HPDE6-E6E7 (cell line): ENCODE measurements around the gene CXCL12.

ENCODE experiments used
- DNase-seq: peaks from one replicate; pipeline ENCODE4 v3.0.0; 2011; ENCODE audit warnings: missing footprints; ENCODE audit errors: extremely low spot score

CXCL12 gene

DNA sequence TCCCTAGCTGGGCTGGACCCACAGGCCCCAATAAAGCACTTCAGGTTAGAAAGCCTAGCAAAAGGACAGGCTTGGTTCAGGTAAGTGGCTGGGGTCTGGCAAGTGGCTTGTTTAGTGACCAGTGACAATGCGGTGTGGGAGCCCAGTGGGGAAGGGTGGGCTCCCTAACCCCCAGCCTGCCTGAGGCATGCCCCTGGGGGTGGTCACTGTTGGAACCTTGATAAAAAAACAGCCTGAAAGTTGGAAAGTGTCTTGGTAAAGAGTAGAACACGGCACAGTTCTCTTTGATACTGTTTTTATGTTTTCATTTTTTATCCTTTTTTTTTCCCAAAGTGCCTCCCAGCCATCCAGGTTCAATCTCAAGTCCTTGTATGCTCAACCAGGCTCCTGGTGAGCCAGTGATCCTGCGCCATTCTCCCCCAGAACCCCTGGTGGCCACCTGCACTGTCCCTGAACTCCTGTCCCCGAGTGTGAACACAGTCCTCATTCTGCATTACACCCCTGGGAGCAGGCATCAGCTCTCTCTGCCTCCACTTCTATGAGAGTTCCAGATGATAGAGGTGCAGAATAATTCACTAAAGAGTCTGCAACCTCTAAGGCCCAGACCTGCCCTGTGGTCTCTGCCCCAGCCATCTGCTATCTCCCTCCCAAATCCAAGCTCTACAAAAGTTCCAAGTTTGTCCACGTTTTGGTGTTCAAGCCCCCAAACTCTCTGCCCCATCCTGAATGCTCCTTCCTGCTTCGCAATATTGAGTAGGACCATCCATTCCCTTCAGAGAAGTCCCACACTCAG, 15.0 kb upstream of the CXCL12 start:
- no peak for DNase-seq

DNA sequence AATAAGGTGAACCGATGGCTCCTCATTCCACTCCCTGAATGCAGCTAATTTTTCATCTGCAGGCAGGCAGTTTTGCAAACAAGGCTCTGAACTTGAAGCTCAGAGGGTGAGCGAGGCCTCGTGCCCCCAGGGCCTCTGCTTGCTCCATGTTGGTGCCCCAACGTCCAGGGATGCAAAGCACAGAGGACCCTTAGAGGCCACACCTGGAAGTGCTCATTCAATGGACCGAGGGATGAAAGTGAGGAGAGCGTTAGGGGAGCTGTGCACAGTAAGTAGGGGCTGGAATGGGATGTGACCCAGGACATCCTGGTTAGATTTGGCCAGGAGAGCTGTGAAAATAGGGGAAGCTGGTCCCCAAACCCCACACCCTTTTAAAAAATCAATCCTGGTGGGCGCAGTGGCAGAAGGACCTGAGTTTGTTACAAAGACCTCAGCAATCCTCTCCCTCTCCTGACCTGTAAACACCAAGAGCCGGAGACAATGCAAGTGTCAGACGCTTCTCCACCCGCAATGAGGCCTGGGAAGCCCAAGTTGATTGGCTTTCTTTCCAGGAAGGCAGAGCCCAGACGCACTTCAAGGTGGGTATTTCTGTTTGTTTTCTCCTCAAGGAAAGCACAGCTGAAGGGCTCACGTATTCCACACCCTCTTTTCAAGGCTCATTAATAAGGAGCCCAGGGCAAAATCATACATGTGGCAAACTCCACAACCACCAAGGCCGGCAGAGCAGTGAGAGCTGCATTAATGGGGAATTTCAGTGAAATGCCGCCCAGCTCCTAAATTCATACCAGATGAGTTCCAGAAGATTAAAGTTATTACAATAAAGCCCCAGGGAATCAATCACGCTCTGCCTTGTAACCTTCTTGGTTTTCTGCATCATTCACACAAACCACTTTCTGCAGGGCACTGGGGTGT, 14.1 kb upstream of the CXCL12 start:
- no peak for DNase-seq

DNA sequence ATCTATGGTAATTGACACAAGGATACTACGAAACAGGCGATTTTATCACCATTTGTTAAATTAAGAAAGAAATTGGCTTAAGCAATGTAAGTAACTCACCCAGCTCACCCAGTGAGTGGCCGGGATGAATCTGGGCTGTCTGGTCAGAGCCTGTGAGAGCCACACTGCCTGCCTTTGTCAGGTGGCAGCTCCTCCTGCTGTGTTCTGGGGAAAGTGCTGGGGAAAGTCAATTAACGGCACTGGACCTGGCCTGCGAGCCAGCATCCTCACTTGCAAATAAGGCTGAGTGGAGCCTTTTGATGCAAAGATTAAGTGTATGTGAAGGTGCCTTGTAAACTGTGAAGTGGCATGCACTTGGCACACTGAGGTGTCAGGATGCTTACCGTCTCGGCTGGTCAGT, 13.4 kb upstream of the CXCL12 start:
- no peak for DNase-seq

DNA sequence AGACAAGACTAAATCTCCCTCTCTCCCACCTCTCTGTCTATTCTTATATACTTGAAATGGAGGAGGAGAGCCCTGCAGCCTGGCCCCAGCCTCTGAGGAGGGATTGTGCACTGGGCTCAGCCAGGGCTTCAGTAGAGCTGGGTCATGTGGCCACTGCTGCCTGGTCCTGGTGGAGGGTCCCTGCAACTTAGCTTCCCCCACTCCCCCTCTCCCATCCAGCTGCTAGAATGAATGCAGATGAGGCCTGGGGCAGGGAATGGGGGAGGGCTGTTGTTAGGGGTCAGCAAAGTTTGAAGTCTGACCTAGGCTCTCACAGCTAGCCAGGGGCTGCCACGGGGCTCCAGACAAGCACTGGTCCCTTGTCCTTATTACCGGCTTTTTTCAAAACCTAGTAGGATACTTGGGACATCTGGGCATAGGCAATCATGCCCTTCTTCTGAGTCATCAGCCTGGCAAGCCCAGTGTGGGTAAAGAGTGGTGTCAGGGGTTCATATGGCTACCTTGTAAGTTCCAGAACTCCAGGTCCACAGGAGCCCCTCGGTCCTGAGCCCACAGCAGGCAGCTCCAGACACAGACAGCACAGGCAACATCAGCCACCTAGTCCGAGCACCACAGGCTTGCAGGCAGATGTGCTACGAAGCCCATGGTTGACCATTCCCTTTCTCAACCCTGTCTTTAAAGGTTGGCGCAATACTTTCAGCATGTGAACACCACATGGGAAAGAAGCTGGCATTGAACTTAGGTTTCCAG, 12.8 kb upstream of the CXCL12 start:
- no peak for DNase-seq

DNA sequence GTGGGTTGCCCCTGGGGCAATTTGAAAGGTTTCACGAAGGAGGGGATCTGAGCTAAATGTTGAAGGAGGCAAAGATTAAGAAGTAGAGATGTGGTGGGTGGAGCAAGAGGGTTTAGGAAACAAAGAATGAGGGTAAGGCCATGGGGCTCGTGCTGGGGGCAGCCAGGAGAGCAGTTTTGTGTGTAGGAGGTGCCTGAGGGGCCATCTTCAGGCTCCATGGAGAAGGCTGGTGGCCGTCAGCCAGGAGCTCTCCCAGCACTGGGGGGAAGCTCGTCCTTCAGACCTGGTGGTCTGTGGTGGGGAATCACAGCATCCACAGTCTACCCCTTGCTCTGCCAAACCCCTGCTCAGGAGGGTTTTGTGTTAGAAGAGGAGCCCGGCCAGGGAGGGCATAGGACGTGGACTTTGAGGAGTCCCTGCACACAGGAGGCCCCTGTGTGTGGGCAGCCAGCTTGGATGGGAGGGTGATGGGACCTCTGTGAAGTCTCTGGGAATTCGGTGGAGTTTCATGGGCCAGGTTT, 11.8 kb upstream of the CXCL12 start:
- no peak for DNase-seq

DNA sequence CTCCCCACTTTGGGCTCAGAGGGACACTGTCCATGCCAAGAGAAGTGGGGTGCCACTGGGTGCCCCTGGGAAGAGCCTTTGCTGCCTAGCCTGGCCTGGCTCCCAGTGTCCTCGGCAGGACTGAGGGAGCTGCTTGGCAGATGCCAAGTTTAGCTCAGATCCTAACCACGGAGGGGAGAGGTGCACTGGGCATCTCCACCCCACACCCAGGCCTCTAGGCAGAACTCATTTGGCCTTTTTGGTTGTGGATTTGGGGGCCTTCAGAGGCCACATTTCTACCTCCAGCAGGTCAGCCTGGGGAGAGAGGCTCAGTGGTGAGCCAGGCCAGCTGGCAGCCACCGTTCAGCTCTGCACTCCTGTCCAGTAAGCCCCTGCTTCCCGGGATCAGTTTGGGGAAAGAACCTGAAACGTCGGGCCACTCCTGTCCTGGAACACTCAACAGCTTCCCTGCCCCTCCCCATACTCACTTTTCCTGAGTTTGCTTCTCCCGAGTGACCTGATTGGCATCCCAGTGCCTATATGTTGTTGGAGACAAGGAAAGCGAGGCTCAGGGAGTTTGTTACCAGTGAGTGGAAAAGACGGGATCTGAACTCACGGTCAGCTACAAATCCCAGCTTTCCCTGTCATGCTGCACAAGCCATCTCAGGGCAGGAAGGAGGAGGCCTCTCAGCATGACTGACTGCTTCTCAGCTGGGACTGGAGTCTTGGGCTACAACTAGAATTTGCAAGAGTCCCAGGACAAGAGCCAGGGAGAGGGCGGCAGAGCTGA, 11.2 kb upstream of the CXCL12 start:
- DNase-seq = no peak

DNA sequence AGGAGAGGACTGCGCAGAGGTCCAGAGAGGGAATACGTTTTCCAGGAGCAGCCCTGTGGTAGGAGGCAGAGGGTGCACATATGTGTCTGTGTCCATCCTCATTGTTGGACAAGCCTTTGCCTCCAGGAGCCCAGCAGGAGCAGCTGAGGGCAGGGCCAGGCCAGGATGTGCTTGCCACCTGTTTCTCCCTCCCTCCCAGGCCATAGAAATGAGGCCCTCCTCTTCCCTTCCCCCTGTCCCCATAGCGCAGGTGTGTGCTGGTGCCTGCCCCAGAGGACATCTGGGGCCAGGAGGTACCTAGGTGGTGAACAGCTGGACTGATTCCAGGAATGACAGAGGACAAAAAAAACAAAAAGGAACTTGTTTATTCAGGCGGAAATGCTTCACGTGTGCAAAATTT, 10.5 kb upstream of the CXCL12 start:
- no peak for DNase-seq

DNA sequence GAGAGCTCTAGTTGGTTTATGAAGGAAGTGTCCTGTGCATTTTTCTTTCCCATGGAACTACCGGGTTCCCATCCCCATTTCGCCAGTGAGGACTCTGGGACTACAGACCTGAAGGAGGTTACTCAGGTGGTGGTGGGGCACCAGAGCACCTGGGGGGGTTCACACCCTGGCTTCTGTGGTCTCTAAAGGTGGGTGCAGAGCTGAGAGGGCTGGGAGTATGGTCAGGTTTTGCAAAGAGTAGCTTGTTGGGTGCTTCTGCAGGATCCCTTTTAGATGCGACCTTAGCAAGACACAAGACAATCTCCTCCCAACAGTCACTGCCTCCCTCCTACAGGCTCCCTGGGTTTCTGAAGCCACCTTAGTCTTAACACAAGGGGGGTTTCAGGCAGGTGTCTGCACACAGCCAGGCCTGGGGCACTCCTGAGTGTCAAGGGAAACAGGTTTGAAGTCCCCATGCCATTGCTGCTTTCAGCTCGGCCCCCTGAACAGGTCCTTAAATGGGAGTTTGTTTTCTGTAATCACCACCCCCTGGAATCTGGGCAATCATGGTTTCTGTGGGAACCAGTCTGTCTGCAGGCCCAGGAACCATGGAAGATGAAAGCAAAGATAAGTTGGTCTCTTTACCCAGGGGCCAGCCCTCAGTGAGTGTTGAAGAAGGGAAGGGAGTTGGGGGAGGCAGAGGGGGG, 9.9 kb upstream of the CXCL12 start:
- DNase-seq = no peak

DNA sequence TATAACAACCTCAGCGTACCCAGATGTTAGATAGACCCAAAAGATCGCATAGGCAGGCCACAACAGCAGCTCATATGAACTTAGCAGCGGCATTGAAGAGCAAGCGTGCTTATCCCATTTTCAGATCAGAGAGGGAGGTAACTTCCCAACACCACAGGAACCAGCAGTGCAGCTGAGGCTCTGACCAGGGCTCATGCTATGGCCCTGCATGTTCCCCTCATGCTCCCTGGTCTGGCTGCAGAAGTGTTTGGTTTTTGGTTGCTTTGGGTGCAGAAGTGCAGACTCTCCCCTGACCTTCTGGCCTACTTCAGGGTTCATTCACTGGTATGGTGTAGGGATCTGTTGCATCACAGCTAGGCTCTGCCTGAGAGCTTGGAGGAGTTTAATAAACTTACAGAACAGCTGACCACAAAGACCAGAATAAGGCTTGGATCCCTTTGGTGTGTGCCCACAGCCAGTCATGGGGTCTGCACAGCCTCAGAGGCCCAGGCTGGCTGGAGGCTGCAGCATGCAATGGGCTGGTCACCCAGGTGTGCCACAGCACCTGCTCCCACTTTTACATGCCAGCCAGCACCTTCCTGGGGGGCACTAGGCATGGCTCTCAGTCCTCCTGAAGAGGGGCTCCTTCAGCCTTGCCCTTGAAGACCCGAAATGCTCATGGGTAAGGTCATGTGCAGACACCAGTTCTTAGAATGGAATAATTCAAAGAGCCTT, 9.1 kb upstream of the CXCL12 start:
- no peak for DNase-seq

DNA sequence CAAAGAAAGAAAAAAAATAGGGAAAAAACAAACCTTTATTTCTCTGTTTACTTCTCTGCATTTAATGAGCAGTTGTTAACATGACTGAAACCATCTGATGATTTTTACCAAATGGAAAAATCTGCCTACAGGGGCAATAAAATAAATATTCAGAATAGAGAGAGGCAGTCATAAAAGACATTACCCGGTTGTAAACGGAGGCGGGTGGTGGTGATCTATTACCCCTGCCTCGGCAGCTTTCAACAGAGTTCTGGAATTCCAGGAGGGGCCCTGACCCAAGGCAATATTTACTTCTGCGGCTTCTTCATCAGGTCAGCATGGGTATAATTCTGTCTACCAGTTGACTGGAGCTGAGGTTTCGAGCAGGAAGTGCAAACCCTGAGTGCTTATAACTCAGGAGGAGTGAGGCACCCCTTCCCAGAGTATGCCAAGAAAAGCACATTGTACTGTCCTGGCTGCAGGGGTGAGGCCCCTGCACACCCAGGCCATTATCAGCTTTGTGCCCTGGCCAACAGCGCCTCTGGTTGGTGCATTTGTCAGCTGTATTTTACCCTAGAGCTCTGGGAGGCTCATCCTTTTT, 8.2 kb upstream of the CXCL12 start:
- DNase-seq = no peak

DNA sequence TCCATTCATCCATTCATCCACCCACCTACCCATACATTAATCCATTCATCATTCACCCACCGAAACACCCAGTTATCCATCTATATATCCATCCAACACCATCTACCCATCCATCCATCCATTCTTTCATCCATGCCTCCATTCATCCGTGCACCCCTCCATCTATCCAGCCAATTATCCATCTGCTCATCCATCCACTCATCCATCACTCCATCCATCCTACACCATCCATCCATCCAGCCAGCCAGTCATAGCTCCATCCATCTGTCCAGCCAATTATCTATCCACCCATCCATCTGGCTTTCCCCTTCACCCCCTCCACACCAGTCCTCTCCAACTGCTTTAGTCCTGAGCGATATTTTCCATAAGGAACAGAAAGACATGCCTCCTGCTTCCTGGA, 7.5 kb upstream of the CXCL12 start:
- DNase-seq = no peak

DNA sequence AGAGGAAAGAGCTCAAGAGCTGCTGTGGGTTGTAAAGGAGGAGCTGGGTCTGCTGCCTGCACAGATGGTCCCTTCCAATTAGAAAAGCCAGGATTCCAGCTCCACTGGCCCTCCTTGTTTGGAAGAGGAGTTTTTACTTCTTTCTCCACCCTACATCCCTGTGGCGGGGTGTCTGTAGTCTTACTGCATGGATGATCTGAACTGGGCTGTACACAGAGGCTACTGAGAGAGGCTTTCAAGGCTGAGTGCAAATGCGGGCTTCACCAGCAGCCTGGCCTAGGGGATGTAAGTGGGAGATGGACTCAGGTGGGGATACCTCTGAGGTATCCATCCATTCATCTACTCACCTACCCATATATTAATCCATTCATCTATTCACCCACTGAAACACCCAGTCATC, 7.1 kb upstream of the CXCL12 start:
- DNase-seq = no peak

DNA sequence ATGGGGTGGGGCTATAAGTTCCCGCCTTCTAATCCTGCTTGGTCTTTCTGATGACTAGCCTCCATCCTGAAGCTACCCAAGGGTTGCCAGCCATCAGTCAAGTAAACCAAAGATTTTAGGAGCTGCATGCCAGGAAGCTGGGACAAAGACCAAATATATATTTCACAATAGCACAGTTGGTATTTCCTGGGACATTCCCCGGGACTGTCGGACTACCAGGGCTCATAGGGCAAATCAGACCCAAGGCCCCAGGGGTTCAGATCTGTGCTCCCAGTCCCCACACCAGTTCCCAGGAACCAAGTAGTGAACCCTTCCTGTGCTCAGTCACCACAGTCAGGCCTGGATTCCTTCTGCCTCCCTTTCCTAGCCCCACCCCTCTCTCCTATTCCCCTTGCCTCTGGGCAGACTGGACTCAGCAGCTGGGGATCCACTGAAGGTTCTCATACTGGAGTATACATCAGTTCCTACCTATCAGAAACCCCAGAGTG, 5.7 kb upstream of the CXCL12 start:
- no peak for DNase-seq

DNA sequence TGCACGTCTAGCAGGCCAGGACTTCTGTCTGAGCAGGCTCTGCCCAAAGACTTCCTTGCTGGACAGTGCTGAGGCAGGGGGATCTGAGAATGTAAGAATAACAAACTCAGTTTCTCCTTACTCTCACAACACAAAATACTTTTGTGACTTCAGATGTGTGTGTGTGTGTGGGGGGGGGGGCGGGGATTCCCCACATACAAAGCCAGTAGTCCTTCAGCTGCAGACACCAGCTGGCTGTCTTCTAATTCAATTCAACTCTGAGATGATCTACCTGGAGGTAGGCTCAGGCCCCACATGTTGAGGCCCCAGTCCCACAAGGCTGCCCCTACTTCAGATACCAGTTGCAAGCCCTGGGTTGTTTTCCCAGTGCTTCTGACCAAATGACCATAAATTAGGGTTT, 4.7 kb upstream of the CXCL12 start:
- DNase-seq = no peak

DNA sequence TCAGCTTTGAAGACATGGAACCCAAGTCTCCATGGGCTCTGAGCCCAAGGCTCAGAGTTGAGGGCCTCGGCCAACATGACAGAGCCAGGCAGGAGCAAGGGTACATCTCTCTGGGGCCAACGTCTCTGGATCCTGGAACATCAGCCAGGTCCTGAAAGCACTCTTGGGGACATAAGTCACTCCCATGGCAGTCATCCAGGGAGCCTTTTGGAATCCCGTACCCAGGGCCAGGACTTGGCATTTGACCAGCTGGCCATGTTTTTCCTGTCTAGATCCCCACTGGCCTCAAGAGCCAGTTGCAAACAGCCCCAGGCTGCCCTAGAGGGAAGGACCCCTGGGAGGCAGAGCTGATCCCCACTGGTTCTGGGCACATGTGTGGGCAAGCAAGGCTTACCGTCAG, 4.3 kb upstream of the CXCL12 start:
- no peak for DNase-seq

DNA sequence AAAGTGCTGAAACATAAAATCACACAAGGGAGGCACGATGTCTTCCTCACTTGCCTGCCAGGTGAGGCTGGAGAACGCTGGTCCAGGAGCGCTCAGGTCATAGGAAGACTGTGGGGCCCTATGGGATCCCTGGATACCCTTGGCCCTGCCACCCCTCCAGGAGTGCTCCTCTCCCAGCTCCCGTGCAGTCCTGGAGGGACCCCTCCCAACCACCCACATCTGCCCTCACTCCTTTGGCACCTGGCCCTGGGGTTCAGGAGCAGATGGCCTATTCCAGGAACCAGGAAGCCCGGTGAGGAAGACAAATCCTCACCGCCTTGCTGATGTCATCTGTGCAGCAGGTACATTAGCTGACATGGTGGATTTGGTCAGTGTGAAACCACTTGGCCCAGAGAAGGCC, 3.7 kb upstream of the CXCL12 start:
- DNase-seq = no peak

DNA sequence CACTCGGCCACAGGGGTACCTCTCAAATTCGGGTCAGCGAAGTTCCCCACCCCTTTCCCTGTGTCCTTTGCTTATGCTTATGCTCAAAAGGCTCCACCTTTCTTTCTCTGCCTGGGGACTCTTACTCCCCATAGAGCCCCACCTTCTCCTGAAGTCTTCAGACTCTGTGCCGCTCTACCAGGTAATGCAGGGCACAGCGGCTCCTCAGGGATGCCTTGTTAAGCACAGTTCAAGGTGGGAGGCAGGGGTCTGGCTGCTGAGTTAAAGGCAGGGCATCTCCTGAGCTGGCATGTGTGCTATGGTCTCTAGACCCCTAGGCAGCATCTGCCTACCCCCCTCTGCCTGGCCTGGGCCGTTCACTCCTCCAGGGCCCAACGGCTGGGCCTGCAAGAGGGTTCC, 3.0 kb upstream of the CXCL12 start:
- no peak for DNase-seq

DNA sequence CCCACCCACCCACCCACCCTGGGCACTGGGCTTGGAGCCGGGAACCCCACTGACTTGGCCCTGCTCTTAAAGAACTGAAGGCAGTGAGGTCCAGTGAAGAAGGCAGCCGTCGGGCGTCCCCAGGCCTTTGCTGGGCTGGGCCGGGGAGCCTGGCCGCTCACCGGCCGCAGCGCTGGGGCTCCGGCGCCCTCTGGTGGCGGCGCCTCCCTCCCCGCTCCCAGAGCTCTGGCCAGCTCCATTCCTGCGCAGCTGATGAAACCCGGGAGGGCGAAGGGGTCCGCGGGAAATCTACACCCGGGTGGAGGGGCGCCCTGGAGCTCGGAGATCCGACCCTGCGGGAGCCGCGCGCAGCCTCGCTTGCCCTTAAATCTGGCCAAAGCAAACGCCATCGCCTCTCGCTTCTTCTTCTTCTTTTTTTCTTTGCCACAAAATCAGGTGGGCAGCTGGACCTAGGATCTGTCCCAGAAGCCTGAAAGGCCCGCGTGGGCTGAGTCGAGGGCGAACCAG, 1.7 kb upstream of the CXCL12 start:
- no peak for DNase-seq

DNA sequence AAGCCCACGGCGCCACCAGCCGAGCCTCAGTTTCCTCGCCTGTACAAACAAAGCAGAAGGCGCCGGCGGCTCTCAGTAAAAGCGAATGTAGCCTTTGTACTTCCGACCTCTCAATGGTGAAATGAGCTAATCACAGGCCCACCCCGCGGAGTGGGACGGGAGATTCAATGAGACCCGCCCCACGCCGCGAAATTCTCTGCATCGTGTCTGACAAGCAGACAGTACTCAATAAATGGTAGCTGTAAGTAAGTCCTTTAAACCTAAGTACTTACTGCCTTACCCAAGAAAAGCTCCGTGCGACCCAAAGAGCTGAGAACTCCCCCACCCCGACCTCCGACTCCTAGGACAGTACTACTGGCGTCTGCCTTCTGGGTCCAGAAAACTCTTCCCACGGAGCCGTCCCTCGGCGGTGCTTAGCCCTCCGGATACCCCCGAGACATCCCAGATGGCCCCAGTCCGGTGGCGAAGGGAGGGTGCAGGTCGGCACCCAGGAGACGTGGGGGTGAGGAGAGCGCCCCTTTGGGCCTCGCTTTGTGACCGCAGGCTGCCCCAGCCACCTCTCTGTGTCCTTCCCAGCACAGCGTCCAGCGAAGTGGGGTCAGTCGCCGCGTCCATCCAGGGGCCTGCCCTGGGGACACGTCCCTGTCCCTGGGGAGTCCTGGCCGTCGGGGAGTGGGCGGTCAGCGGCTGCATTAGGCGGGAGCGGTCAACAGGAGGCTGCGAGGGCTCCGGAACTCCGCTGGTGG, 972 bp upstream of the CXCL12 start:
- no peak for DNase-seq
